Heart left ventricle (tissue), 13 donors: ENCODE data around the gene TLK2.
"Not testable (repeated sequence)": the region's sequence is repeated elsewhere in the genome, so short reads cannot be mapped to it uniquely, and the experiment has no call there.

ENCODE experiments used
- CTCF ChIP-seq, 12 donors: fragments of 200-600 bp; sonication (generic) in 4 of 12; IDR thresholded peaks; one replicate each; pipeline versions ENCODE4 v1.5.0 to v1.8.0; 2018 to 2022; ENCODE audit warnings: antibody characterized with exemption in 12 of 12, mild to moderate bottlenecking in 5 of 12
- POLR2A ChIP-seq, 2 donors: fragments of 450-650 bp; IDR thresholded peaks; one replicate each; pipeline ENCODE4 v1.6.1; 2017; ENCODE audit warnings: antibody characterized with exemption in 2 of 2, mild to moderate bottlenecking in 2 of 2, moderate library complexity in 2 of 2
- donor health status: ischemic (EF 13 %, LVEDD 7.1; RV severe dilation, severe dysfunction).
- donor health status: DM: no; HTN: yes; CAD: no.
- donor health status: DM: no; HTN: no; CAD: no.
- donor health status: ischemic (EF 25% LVEDD 6.9; RV normal size, moderate dysfunction).
- donor health status: ischemic (EF 25% LVEDD 5.7; RV mildly dilated, moderate dysfunction).
- donor health status: ischemic (EF 35%, LVEDD 5.7; RV mildly dilated, moderate dysfunction).
- donor health status: nonischemic (EF 11% LVEDD 7.7; RV severe dilation, severe dysfunction).
- donor health status: DM: yes; HTN: yes; CAD: no.
- donor health status: PGD.
- donor health status: ischemic (EF 29% LVEDD 5.4; RV normal size, mild dysfunction).
- donor health status: nonischemic (EF 23%, LVEDD 6.1; RV moderate dilation, normal function).

- TF ChIP-seq CTCF, POLR2A (IDR thresholded peaks at IDR 0.05): not testable (repeated sequence)
Measured at GRCh38 chr17:62612289-62612688, 133.7 kb downstream of the TLK2 start.
